ENCODE measurements around the gene MYOCD.

DNA sequence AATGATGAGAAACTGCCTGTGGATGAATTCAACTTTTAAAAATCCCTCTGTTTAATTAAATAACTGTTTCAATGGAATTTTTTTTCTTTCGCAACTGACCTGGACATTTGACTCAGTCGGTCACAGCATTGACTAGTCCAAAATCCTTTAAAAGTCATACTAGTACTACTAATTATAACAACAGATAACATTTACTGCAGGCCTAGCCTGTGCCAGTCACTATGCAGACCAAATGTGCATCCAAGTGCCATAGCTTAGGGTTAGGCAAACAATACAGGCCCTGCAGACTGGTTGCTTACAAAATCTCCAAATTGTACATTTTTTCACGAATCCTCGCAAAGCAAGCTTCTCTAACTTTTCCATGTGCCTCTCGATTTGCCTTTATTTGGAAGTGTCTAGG is 56.6 kb downstream of the MYOCD start:
- TF ChIP-seq CTCF (conservative IDR thresholded peaks at IDR 0.05 in 1 of 2, IDR thresholded peaks at IDR 0.05 in 1 of 2; ENCODE audit: extremely low read depth in 1 of 2, insufficient read depth in 1 of 2, low read depth in 1 of 2, low read length in 2 of 2) (no peak), EZH2 (IDR thresholded peaks at IDR 0.05; ENCODE audit: borderline replicate concordance, low read length) (no peak)

All from mammary epithelial cell (primary cell).